Spleen (tissue), 7 donors: ENCODE data around the gene CASP10.

ENCODE experiments used
- CTCF ChIP-seq, 11 experiments: fragments of 200-600 bp in 7 of 11; fragments of 450-650 bp in 4 of 11; sonication (generic) in 4 of 11; IDR thresholded peaks in 8 of 11; conservative IDR thresholded peaks in 3 of 11; 1 replicate in 7 of 11; 2 replicates in 4 of 11; pipeline versions ENCODE4 v1.4.0 to v1.8.0; 2016 to 2021; ENCODE audit warnings: antibody characterized with exemption in 11 of 11, inconsistent platforms in 4 of 11, mild to moderate bottlenecking in 1 of 11
- POLR2A ChIP-seq, 3 donors: fragments of 450-650 bp; IDR thresholded peaks; one replicate each; pipeline ENCODE4 v1.5.1; 2017; ENCODE audit warnings: antibody characterized with exemption in 3 of 3, mild to moderate bottlenecking in 1 of 3
- POLR2AphosphoS5 ChIP-seq, 3 donors: sonication (generic); formaldehyde crosslinking; IDR thresholded peaks; one replicate each; pipeline ENCODE4 v1.5.1; 2017; ENCODE audit warnings: antibody characterized with exemption in 3 of 3
- donor health status: DM: no; HTN: no; CAD: no; lungs with moderate emphysema.
- donor health status: DM: no; HTN: no; CAD: no.
- donor health status: DM: no; HTN: no; CAD: no.

GRCh38 chr2:201156036-201156435, 26.9 kb upstream of the CASP10 start:
- TF ChIP-seq POLR2A (IDR thresholded peaks at IDR 0.05) (no peak), CTCF (IDR thresholded peaks at IDR 0.05 in 8 of 11, conservative IDR thresholded peaks at IDR 0.05 in 3 of 11) (no peak), POLR2AphosphoS5 (IDR thresholded peaks at IDR 0.05) (no peak)
